Gastrocnemius medialis (tissue), 4 donors: Measurements from ENCODE around the gene MATN1. TPM values are rescaled to one million over a fixed set of nuclear protein-coding genes. Genes with fewer than 3 reads are reported as not detected.

Experiments used
- ATAC-seq, 2 donors: fragments of 150-250 bp; one replicate each; pipeline ENCODE4 v1.9.1; 2016
- DNase-seq, 2 donors: peaks; one replicate each; pipeline ENCODE4 v3.0.0-alpha.2; 2019
- H3K27ac ChIP-seq, 4 donors: fragments of 200-600 bp; sonication (generic); 1 replicate in 1 of 4; 2 replicates in 3 of 4; pipeline ENCODE4 v1.5.1; 2016 to 2018; ENCODE audit warnings: mild to moderate bottlenecking in 2 of 4, moderate library complexity in 1 of 4
- H3K27me3 ChIP-seq, 3 donors: fragments of 200-600 bp; sonication (generic) in 2 of 3; 1 replicate in 1 of 3; 2 replicates in 2 of 3; pipeline versions ENCODE4 v1.5.1 to v1.6.0; 2016 to 2019; ENCODE audit warnings: mild to moderate bottlenecking in 1 of 3, moderate library complexity in 1 of 3
- H3K36me3 ChIP-seq, 2 donors: fragments of 200-600 bp; sonication (generic) in 1 of 2; one replicate each; pipeline ENCODE4 v1.5.1; 2017 to 2018
- H3K4me1 ChIP-seq, 2 donors: fragments of 200-600 bp; sonication (generic) in 1 of 2; one replicate each; pipeline ENCODE4 v1.5.1; 2016 to 2017; ENCODE audit warnings: mild to moderate bottlenecking in 2 of 2
- H3K4me3 ChIP-seq, 4 donors: fragments of 200-600 bp; sonication (generic) in 3 of 4; 1 replicate in 1 of 4; 2 replicates in 3 of 4; pipeline ENCODE4 v1.5.1; 2016 to 2019; ENCODE audit warnings: mild to moderate bottlenecking in 2 of 4
- H3K9me3 ChIP-seq, 3 donors: fragments of 200-600 bp; sonication (generic) in 2 of 3; 1 replicate in 1 of 3; 2 replicates in 2 of 3; pipeline ENCODE4 v1.5.1; 2016 to 2019
- POLR2A ChIP-seq, 2 donors: fragments of 450-650 bp; IDR thresholded peaks; one replicate each; pipeline ENCODE4 v1.6.1; 2017; ENCODE audit warnings: antibody characterized with exemption in 2 of 2, mild to moderate bottlenecking in 2 of 2, moderate library complexity in 2 of 2
- in situ Hi-C, 4 donors: fragments of 200-750 bp; cut with MboI; loops; one replicate each; pipeline versions ENCODE4 v1.15.0 to v1.8.0; 2017; ENCODE audit warnings: low sequenced_read_pairs in 4 of 4
- intact Hi-C: fragments of 100-400 bp; cut with DNase I; formaldehyde crosslinking; loops from one replicate; pipeline ENCODE4 v1.15.1; 2023; ENCODE audit warnings: low total_unique reads
- total RNA-seq, 4 donors: library from RNA; depleted of rRNA; stranded (reverse); fragments of >200 nt; gene quantifications; one replicate each; pipeline versions ENCODE4 v1.1.0 to v1.2.3, GENCODE V29; 2016
- TF ChIP-seq, protein P1 (sequence below), 5 experiments: fragments of 450-650 bp in 3 of 5; fragments of 200-600 bp in 2 of 5; sonication (generic) in 2 of 5; IDR thresholded peaks in 4 of 5; conservative IDR thresholded peaks in 1 of 5; 1 replicate in 4 of 5; 2 replicates in 1 of 5; pipeline ENCODE4 v1.5.1; 2016 to 2019; ENCODE audit warnings: antibody characterized with exemption in 5 of 5, mild to moderate bottlenecking in 3 of 5, moderate library complexity in 3 of 5

The MATN1 gene
- total RNA-seq, 4 donors from 2014 or later: not detected

DNA sequence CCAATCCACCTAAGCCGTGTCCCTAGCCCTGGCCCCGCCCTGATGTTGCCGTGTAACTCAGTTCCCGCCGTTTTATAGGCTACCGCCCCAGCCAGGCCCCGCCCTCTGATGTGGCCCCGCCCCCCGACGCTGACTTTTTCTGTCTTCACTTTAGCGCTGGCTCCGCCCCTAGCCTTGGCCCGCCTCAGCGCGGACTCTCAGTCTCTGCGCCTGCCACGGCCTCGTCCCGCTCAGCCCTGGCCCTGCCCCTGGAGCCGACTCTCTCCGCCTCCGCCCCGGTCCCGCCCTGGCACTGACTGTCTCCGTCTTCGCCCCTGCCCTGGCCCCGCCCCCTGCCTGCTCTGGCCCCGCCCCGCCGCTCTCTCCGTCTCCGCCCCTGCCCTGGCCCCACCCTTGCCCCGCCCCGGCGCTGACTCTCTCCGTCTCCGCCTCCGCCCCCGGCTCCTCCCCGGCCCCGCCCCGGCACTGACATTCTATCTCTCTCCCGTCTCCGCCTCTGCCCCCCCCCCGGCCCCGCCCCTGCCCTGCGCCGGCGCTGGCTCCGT lies 5.2 kb downstream of the MATN1 start:
- TF ChIP-seq, protein P1, sequence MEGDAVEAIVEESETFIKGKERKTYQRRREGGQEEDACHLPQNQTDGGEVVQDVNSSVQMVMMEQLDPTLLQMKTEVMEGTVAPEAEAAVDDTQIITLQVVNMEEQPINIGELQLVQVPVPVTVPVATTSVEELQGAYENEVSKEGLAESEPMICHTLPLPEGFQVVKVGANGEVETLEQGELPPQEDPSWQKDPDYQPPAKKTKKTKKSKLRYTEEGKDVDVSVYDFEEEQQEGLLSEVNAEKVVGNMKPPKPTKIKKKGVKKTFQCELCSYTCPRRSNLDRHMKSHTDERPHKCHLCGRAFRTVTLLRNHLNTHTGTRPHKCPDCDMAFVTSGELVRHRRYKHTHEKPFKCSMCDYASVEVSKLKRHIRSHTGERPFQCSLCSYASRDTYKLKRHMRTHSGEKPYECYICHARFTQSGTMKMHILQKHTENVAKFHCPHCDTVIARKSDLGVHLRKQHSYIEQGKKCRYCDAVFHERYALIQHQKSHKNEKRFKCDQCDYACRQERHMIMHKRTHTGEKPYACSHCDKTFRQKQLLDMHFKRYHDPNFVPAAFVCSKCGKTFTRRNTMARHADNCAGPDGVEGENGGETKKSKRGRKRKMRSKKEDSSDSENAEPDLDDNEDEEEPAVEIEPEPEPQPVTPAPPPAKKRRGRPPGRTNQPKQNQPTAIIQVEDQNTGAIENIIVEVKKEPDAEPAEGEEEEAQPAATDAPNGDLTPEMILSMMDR (IDR thresholded peaks at IDR 0.05 in 4 of 5, conservative IDR thresholded peaks at IDR 0.05 in 1 of 5): no peak
- TF ChIP-seq POLR2A (IDR thresholded peaks at IDR 0.05): no peak
- DNase-seq (peak; percentile 96), ATAC-seq (peak; percentile 71 to 74)
- Histone ChIP-seq H3K4me1 (peaks cover 0 to 3% of the 10 kb centered on the region in 2 donors), H3K9me3 (no peaks in the 10 kb centered on the region), H3K27me3 (no peaks in the 10 kb centered on the region), H3K36me3 (no peaks in the 10 kb centered on the region), H3K4me3 (peak overlapping the region; percentile 43 to 61 (median 50)), H3K27ac (peak overlapping the region; percentile 97 to 98 (median 98))
- in situ Hi-C loops: loop anchor here in 2 of 4 donors (5.0 to 25.0 kb wide), 3 partner anchors 194 to 1831 kb away; partner anchors contain the start of genes MECR (in 1 of the 2) and PTPRU (in 1 of the 2)
- intact Hi-C loops: loop anchor here (1.0 to 10.0 kb wide), 4 partner anchors 106 to 1833 kb away; no protein-coding TSS in a partner anchor

- in situ Hi-C loops: loop anchor here in 2 of 4 donors (5.0 to 25.0 kb wide), 3 partner anchors 196 to 1829 kb away; partner anchors contain the start of genes MECR (in 1 of the 2) and PTPRU (in 1 of the 2)
- peaks cover 0 to 3% of the 10 kb centered on the region in 2 donors for H3K4me1 ChIP-seq
- H3K4me3 ChIP-seq: no peak overlapping the region
- no peak for DNase-seq
- no peaks in the 10 kb centered on the region for H3K9me3 ChIP-seq
- no peaks in the 10 kb centered on the region for H3K27me3 ChIP-seq
- H3K36me3 ChIP-seq: no peaks in the 10 kb centered on the region
- intact Hi-C loops: loop anchor here (5.0 to 10.0 kb wide), 3 partner anchors 194 to 1832 kb away; no protein-coding TSS in a partner anchor
- no peak for ATAC-seq
- TF ChIP-seq POLR2A (IDR thresholded peaks at IDR 0.05): no peak
- TF ChIP-seq, protein P1 (IDR thresholded peaks at IDR 0.05 in 4 of 5, conservative IDR thresholded peaks at IDR 0.05 in 1 of 5): no peak
- no peak overlapping the region for H3K27ac ChIP-seq
These were observed 6.7 kb downstream of the MATN1 start for GRCh38 chr1:30716646-30717045.

DNA sequence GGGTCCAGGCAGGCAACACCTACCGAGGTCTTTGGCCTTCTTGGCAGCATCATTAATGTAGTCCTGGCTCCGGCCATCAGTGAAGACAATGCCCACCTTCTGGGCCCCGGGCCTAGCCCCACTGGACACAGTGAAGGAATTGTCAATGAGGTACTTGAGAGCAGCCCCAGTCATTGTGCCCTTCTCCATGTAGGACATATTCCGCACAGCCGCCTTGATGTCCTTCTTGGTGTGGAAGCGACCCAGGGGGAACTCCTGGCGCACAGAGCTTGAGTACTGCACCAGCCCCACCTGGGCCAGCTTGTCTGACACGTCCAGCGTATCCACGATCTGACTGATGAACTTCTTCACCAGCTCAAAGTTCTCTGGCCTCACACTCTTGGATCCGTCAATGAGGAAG lies 7.5 kb downstream of the MATN1 start:
- in situ Hi-C loops: loop anchor here in 2 of 4 donors (5.0 to 25.0 kb wide), 3 partner anchors 196 to 1829 kb away; partner anchors contain the start of genes MECR (in 1 of the 2) and PTPRU (in 1 of the 2)
- TF ChIP-seq, protein P1 (IDR thresholded peaks at IDR 0.05 in 4 of 5, conservative IDR thresholded peaks at IDR 0.05 in 1 of 5): no peak
- no peak for TF ChIP-seq POLR2A (IDR thresholded peaks at IDR 0.05)

GRCh38 chr1:30715216-30715615 lies 8.2 kb downstream of the MATN1 start:
- Histone ChIP-seq H3K27me3 (no peaks in the 10 kb centered on the region), H3K27ac (no peak overlapping the region), H3K4me1 (peaks cover 0 to 3% of the 10 kb centered on the region in 2 donors), H3K36me3 (no peaks in the 10 kb centered on the region), H3K4me3 (no peak overlapping the region), H3K9me3 (no peaks in the 10 kb centered on the region)
- TF ChIP-seq, protein P1 (IDR thresholded peaks at IDR 0.05 in 4 of 5, conservative IDR thresholded peaks at IDR 0.05 in 1 of 5): no peak
- TF ChIP-seq POLR2A (IDR thresholded peaks at IDR 0.05): no peak
- ATAC-seq (no peak), DNase-seq (no peak)
- intact Hi-C loops: loop anchor here (5.0 to 10.0 kb wide), 3 partner anchors 193 to 1830 kb away; no protein-coding TSS in a partner anchor
- in situ Hi-C loops: loop anchor here in 2 of 4 donors (5.0 to 25.0 kb wide), 3 partner anchors 197 to 1828 kb away; partner anchors contain the start of genes MECR (in 1 of the 2) and PTPRU (in 1 of the 2)

More for the DNA sequence above, 7.5 kb downstream of the MATN1 start:
- Histone ChIP-seq H3K9me3 (no peaks in the 10 kb centered on the region), H3K4me3 (no peak overlapping the region), H3K27ac (no peak overlapping the region), H3K36me3 (no peaks in the 10 kb centered on the region), H3K4me1 (peaks cover 0 to 3% of the 10 kb centered on the region in 2 donors), H3K27me3 (no peaks in the 10 kb centered on the region)
- ATAC-seq: no peak
- no peak for DNase-seq
- intact Hi-C loops: loop anchor here (5.0 to 10.0 kb wide), 3 partner anchors 194 to 1831 kb away; no protein-coding TSS in a partner anchor
